ENCODE results near the gene SMIM17.

DNA sequence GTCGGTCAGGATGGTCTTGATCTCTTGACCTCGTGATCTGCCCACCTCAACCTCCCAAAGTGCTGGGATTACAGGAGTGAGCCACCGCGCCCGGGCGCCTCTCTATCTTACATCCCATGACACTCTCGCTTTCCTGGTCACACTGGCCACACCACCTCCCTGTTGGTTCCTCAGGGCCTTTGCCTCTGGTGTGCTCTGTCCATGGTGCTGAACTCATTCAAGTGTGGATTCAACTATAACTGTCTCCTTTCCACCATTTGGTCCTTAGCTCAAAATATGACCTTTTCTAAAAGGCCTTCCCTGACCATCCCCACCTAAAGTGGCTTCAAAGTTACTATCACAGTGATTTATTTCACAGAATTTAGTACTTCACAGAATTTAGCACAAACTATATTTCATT is 3.7 kb upstream of the SMIM17 start:
- TF ChIP-seq, protein P1, sequence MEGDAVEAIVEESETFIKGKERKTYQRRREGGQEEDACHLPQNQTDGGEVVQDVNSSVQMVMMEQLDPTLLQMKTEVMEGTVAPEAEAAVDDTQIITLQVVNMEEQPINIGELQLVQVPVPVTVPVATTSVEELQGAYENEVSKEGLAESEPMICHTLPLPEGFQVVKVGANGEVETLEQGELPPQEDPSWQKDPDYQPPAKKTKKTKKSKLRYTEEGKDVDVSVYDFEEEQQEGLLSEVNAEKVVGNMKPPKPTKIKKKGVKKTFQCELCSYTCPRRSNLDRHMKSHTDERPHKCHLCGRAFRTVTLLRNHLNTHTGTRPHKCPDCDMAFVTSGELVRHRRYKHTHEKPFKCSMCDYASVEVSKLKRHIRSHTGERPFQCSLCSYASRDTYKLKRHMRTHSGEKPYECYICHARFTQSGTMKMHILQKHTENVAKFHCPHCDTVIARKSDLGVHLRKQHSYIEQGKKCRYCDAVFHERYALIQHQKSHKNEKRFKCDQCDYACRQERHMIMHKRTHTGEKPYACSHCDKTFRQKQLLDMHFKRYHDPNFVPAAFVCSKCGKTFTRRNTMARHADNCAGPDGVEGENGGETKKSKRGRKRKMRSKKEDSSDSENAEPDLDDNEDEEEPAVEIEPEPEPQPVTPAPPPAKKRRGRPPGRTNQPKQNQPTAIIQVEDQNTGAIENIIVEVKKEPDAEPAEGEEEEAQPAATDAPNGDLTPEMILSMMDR (IDR thresholded peaks at IDR 0.05), result no peak
- TF ChIP-seq POLR2A (IDR thresholded peaks at IDR 0.05) (no peak), EP300 (IDR thresholded peaks at IDR 0.05) (no peak)
